Neutrophil (primary cell): Measurements from ENCODE around the gene DIDO1.
A peak's percentile ranks its signal among the peaks of the same experiment; 100 is the strongest.

ENCODE experiments used
- H3K27ac ChIP-seq: fragments of 200-600 bp; sonication (generic); 2 replicates; pipeline ENCODE4 v1.5.1; 2016; ENCODE audit warnings: mild to moderate bottlenecking, moderate library complexity
- H3K27me3 ChIP-seq: fragments of 200-600 bp; sonication (generic); 2 replicates; pipeline ENCODE4 v1.6.0; 2016; ENCODE audit warnings: mild to moderate bottlenecking
- H3K36me3 ChIP-seq: fragments of 200-600 bp; sonication (generic); 2 replicates; pipeline ENCODE4 v1.5.1; 2017
- H3K4me1 ChIP-seq, 2 experiments: fragments of 200-600 bp in 1 of 2; sonication (generic) in 1 of 2; 1 replicate in 1 of 2; 2 replicates in 1 of 2; pipeline versions ENCODE4 v1.5.1 to v1.6.1; 2013 to 2016; ENCODE audit warnings: low read depth in 1 of 2, low read length in 1 of 2, mild to moderate bottlenecking in 1 of 2, moderate library complexity in 1 of 2; ENCODE audit not compliant: control insufficient read depth in 1 of 2, insufficient read depth in 1 of 2
- H3K4me3 ChIP-seq, 2 experiments: fragments of 200-600 bp in 1 of 2; sonication (generic) in 1 of 2; 1 replicate in 1 of 2; 2 replicates in 1 of 2; pipeline ENCODE4 v1.5.1; 2013 to 2016; ENCODE audit warnings: low read depth in 1 of 2, low read length in 1 of 2, mild to moderate bottlenecking in 1 of 2, moderate library complexity in 1 of 2
- H3K9me3 ChIP-seq: fragments of 200-600 bp; sonication (generic); 2 replicates; pipeline ENCODE4 v1.5.1; 2016
- CTCF ChIP-seq: fragments of 200-600 bp; sonication (generic); IDR thresholded peaks from 2 replicates; pipeline ENCODE4 v1.5.1; 2016; ENCODE audit warnings: antibody characterized with exemption

Gene DIDO1

GRCh38 chr20:62956387-62957135 lies 30.3 kb upstream of the DIDO1 start:
- Histone ChIP-seq H3K4me1 (peaks cover 31 to 34% of the 10 kb centered on the region in 2 experiments), H3K36me3 (no peaks in the 10 kb centered on the region), H3K27ac (no peak overlapping the region), H3K4me3 (no peak overlapping the region), H3K9me3 (no peaks in the 10 kb centered on the region), H3K27me3 (no peaks in the 10 kb centered on the region)
- no peak for TF ChIP-seq CTCF

- no peak overlapping the region for H3K4me3 ChIP-seq
- H3K4me1 ChIP-seq = peaks cover 39 to 42% of the 10 kb centered on the region in 2 experiments
- H3K27ac ChIP-seq = no peak overlapping the region
- TF ChIP-seq CTCF = no peak
- no peaks in the 10 kb centered on the region for H3K9me3 ChIP-seq
- H3K27me3 ChIP-seq = no peaks in the 10 kb centered on the region
- peaks cover under 1% of the 10 kb centered on the region for H3K36me3 ChIP-seq
Observed at GRCh38 chr20:62955519-62956386, 29.4 kb upstream of the DIDO1 start.

GRCh38 chr20:62953839-62954703 lies 27.8 kb upstream of the DIDO1 start:
- H3K4me3 ChIP-seq = peak overlapping the region; percentile 37 to 71
- no peak for TF ChIP-seq CTCF
- H3K27me3 ChIP-seq = no peaks in the 10 kb centered on the region
- H3K36me3 ChIP-seq = peaks cover 17% of the 10 kb centered on the region
- H3K9me3 ChIP-seq = no peaks in the 10 kb centered on the region
- H3K27ac ChIP-seq = peak overlapping the region; percentile 63
- H3K4me1 ChIP-seq = peaks cover 39% of the 10 kb centered on the region in 2 experiments

GRCh38 chr20:62952968-62953838 lies 26.9 kb upstream of the DIDO1 start:
- H3K9me3 ChIP-seq = no peaks in the 10 kb centered on the region
- H3K4me3 ChIP-seq = peak overlapping the region; percentile 37 to 71
- H3K36me3 ChIP-seq = peaks cover 25% of the 10 kb centered on the region
- peak overlapping the region; percentile 63 for H3K27ac ChIP-seq
- peaks cover 39% of the 10 kb centered on the region in 2 experiments for H3K4me1 ChIP-seq
- H3K27me3 ChIP-seq = no peaks in the 10 kb centered on the region
- no peak for TF ChIP-seq CTCF
